GM19438 (cell line): Measurements from ENCODE around the gene LDB3.
A peak's percentile ranks its signal among the peaks of the same experiment; 100 is the strongest.
"Not testable (repeated sequence)": the region's sequence is repeated elsewhere in the genome, so short reads cannot be mapped to it uniquely, and the experiment has no call there.

Experiments used
- ATAC-seq: cut with Tn5 transposase; IDR thresholded peaks from one replicate; pipeline ENCODE4 v1.9.1; 2021; ENCODE audit warnings: low read depth; ENCODE audit not compliant: unreplicated experiment

Gene LDB3

GRCh38 chr10:86668297-86669165, at the start of gene LDB3:
LDB3 (plus strand) TSS chr10:86668511; CDS start chr10:86668692, 181 bp downstream.
- peak; percentile 81 for ATAC-seq

GRCh38 chr10:86628311-86628710, 40.0 kb upstream of the LDB3 start:
- no peak for ATAC-seq

GRCh38 chr10:86630079-86630478, 38.2 kb upstream of the LDB3 start:
- no peak for ATAC-seq

- ATAC-seq, result no peak
Measured at GRCh38 chr10:86632009-86632800, 36.1 kb upstream of the LDB3 start.

GRCh38 chr10:86632951-86633350, 35.4 kb upstream of the LDB3 start:
- no peak for ATAC-seq

- ATAC-seq, result no peak
Measured at GRCh38 chr10:86635402-86635801, 32.9 kb upstream of the LDB3 start.

GRCh38 chr10:86636311-86636710, 32.0 kb upstream of the LDB3 start:
- no peak for ATAC-seq

- ATAC-seq, result no peak
Measured at GRCh38 chr10:86642021-86642420, 26.3 kb upstream of the LDB3 start.

- ATAC-seq, result no peak
Measured at GRCh38 chr10:86642499-86642898, 25.8 kb upstream of the LDB3 start.

GRCh38 chr10:86644152-86644793, 24.0 kb upstream of the LDB3 start:
- no peak for ATAC-seq

- no peak for ATAC-seq
Measured at GRCh38 chr10:86644794-86645445, 23.4 kb upstream of the LDB3 start.

GRCh38 chr10:86645621-86646165, 22.6 kb upstream of the LDB3 start:
- ATAC-seq, result not testable (repeated sequence)

GRCh38 chr10:86646532-86646931, 21.8 kb upstream of the LDB3 start:
- no peak for ATAC-seq

- ATAC-seq, result no peak
Measured at GRCh38 chr10:86646933-86647332, 21.4 kb upstream of the LDB3 start.

- ATAC-seq, result no peak
Measured at GRCh38 chr10:86647773-86648703, 20.3 kb upstream of the LDB3 start.

- no peak for ATAC-seq
Measured at GRCh38 chr10:86648704-86649427, 19.4 kb upstream of the LDB3 start.

- ATAC-seq, result no peak
Measured at GRCh38 chr10:86649471-86650150, 18.7 kb upstream of the LDB3 start.

GRCh38 chr10:86650151-86650550, 18.2 kb upstream of the LDB3 start:
- no peak for ATAC-seq
